Stimulated activated CD8-positive, alpha-beta memory T cell treated with anti-CD3 and anti-CD28 coated beads, Interleukin-15, amount 100 ng/mL, for 1 hour (primary cell): ENCODE measurements around the gene C9.
"Not testable (repeated sequence)": the region's sequence is repeated elsewhere in the genome, so short reads cannot be mapped to it uniquely, and the experiment has no call there.

Experiments used
- DNase-seq: peaks from one replicate; pipeline ENCODE4 v3.0.0-alpha.2; 2020; ENCODE audit warnings: low read depth

The C9 gene

GRCh38 chr5:39328731-39329130 is 35.6 kb downstream of the C9 start:
- DNase-seq: no peak

GRCh38 chr5:39323542-39323941 is 40.8 kb downstream of the C9 start:
- no peak for DNase-seq

GRCh38 chr5:39319395-39319794 is 44.9 kb downstream of the C9 start:
- DNase-seq: no peak

GRCh38 chr5:39316464-39316863 is 47.8 kb downstream of the C9 start:
- DNase-seq: not testable (repeated sequence)

- no peak for DNase-seq
Measured at GRCh38 chr5:39315995-39316394, 48.3 kb downstream of the C9 start.

GRCh38 chr5:39314591-39314990 is 49.7 kb downstream of the C9 start:
- no peak for DNase-seq

GRCh38 chr5:39309534-39309933 is 54.8 kb downstream of the C9 start:
- DNase-seq: no peak

GRCh38 chr5:39302472-39302871 is 61.8 kb downstream of the C9 start:
- DNase-seq: no peak

- DNase-seq: no peak
Measured at GRCh38 chr5:39301406-39301805, 62.9 kb downstream of the C9 start.

GRCh38 chr5:39299962-39300361 is 64.3 kb downstream of the C9 start:
- no peak for DNase-seq

- DNase-seq: no peak
Measured at GRCh38 chr5:39294736-39295135, 69.6 kb downstream of the C9 start.

GRCh38 chr5:39284552-39284951 is 79.7 kb downstream of the C9 start:
- DNase-seq: no peak

GRCh38 chr5:39283231-39283818 is 81.0 kb downstream of the C9 start:
- peak; percentile 27 for DNase-seq

- DNase-seq: no peak
Measured at GRCh38 chr5:39282561-39282960, 81.7 kb downstream of the C9 start.

GRCh38 chr5:39275865-39276264 is 88.4 kb downstream of the C9 start:
- DNase-seq: not testable (repeated sequence)

GRCh38 chr5:39274398-39275085 is 89.8 kb downstream of the C9 start:
- DNase-seq: no peak

GRCh38 chr5:39273314-39273954 is 90.9 kb downstream of the C9 start:
- DNase-seq: no peak

GRCh38 chr5:39272869-39273231 is 91.4 kb downstream of the C9 start:
- not testable (repeated sequence) for DNase-seq

GRCh38 chr5:39270225-39270848 is 94.0 kb downstream of the C9 start:
- no peak for DNase-seq

- DNase-seq: no peak
Measured at GRCh38 chr5:39267186-39267585, 97.1 kb downstream of the C9 start.

- DNase-seq: no peak
Measured at GRCh38 chr5:39266442-39266841, 97.9 kb downstream of the C9 start.

- DNase-seq: no peak
Measured at GRCh38 chr5:39264528-39264927, 99.8 kb downstream of the C9 start.

GRCh38 chr5:39262981-39263380 is 101.3 kb downstream of the C9 start:
- no peak for DNase-seq
